ENCODE results near the gene HTT.

HTT gene

DNA sequence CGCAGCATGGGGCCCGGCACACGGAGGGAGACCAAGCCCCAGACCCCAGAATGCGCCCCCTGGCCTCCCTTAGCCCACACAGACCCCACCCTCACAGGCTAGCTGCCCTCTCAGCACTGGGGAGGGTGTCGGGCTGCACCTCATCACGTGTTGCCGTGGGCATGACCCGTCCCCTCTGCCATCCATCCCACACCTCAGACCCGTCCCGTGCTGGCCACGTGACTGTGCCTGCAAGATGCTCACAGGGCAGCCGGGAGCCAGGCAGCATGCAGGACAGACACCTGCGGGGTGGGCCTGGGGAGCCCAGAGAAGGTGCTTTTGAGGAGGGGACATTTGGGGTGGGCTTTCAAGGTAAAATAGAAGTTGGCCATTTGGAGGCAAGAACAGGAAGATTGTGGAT is 179.3 kb downstream of the HTT start:
- DNase-seq = no peak

DNA sequence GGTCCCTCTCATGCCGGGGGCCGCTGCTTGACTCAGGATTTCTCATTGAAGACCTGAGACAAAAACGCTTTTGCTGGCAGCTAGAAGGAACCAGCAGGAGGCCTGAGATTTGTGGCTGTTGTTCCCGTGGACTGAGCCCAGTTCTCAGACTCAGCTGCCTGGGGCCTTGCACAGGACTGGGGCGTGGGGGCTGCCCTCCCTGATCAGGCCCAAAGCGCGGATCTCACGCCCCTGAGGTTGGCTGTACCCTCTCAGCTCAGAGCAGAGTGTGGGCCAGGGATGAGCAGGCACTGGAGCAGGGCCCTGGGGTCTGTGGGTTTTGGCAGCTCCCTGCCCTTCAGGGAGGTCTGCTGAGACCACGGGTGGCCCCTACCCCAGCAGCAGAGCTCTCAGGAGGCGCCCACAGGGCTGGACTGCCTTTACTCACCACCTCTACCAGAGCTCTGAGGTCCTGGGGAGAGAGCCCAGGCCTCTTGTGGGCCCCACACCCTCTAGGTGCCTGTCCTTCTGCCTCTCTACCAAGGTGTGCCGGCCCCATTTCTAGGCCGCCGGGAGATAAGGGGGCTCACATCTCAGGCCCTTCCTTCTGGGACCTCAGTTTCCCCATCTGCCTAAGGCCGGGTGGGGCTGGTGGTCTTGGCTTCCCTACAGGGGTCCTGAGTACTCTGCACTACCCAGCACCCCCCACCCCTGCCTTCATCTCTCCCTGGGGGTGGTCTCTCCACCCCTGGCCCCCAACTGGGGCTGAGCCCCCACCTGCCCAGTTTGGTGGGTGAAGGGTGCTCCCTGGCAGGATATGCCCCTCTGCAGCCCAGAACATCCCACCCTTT is 180.0 kb downstream of the HTT start:
- no peak for DNase-seq

DNA sequence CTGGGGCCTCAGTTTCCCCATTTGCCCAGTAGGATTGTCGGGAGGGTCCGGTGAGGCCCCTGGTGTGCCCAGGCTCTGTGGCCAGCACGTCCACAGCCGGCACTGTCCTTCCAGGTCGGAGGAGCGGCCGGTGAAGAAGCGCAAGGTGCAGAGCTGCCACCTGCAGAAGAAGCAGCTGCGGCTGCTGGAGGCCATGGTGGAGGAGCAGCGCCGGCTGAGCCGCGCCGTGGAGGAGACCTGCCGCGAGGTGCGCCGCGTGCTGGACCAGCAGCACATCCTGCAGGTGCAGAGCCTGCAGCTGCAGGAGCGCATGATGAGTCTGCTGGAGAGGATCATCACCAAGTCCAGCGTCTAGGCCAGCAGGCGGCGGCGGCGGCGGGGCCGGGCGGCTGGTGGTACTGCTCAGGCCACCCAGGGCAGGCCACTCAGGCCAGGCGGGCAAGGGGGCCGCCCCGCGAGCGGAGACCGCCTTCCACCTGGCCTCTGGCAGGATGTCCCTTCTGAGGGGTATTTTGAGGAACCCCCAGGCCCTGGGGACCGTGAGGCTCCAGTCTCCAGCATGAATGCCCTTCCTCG is 181.2 kb downstream of the HTT start:
- DNase-seq = no peak

GRCh38 chr4:3256230-3257102 is 182.0 kb downstream of the HTT start:
- no peak for DNase-seq

GRCh38 chr4:3257103-3257555 is 182.6 kb downstream of the HTT start:
- DNase-seq = no peak

DNA sequence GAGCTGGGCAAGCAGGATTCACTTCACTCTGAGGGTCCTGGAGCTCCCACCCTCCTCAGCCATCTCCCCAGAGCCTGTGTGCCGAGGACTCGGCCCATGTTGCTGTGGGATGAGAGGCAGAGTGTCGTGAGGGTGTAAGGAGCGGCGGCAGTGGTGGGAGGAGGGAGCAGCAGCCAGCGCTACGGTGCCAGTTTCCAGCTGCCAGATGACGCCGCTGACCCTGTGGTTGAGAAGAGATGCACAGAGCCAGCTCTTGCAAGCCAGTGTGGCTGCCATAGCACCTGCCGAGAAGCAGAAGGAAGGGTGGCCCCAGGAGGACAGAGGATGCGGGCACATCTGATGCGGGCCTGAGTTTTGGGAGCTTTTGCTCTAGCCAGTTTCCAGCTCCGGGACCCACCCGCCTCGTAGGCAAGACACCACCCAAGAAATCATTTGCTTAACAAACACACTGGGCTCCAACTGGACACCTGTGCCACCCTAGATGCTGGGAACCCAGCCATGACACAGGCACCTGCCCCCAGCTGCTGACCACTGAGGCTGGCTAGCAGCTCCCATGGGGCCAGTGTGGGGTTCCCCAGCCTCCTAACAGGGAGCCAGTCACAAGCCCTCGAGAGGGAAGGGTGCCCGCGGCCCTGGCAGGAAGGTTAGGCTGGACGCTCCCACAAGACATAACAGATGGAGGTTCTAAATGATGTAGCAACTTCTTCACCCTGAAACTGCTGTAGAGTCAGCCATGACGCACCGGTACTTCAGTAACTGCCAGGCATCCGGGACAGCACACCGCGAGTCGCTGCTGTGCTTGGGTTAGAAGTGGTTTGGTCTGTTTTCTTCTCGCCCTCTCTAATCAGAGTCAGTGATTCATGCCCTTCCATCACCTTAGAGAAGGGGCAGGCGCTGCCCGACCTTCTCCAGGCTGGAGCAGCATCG is 183.3 kb downstream of the HTT start:
- DNase-seq = no peak

GRCh38 chr4:3261411-3262207 is 187.1 kb downstream of the HTT start:
- no peak for DNase-seq

DNA sequence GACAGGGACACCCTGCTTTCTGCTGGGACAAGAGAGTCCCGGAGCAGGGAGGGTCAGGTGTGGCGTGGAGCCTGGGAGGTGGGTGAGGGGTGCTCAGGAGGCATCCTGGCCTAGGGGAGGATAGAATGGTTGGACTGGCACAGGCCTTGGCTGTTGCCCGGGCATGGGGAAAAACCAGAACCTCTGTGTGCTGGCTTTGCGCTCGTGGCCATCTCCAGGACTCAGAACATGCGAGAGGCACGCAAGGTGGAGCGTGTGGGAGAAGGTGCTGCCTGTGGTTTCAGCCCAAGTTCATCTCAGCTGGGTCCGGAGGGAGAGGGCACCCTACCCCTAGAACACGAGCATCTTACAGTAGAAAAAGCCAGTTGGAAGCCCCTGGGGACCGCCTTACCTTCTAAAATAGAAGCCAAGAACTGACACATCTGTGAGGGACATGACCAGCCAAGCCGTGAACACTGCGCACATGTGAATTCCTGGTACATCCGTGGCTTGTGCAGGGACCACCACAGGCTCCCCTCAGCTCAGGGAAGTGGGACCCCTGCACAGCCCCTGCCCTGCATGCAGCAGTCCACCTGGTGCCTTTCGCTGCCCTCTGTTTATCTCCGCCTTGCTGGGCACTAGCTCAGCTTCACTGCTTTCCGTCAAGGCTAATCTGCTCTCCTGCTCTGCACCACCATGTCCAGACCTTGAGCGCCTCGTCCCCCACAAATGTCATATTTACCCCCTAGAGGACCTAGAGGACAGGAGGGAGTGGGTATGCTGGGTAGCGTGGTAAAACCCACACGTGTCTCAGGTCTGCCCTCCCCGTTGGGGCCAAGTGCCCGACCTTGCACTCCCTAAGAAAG is 187.9 kb downstream of the HTT start:
- DNase-seq = no peak

GRCh38 chr4:3263053-3263875 is 188.8 kb downstream of the HTT start:
- DNase-seq = no peak

DNA sequence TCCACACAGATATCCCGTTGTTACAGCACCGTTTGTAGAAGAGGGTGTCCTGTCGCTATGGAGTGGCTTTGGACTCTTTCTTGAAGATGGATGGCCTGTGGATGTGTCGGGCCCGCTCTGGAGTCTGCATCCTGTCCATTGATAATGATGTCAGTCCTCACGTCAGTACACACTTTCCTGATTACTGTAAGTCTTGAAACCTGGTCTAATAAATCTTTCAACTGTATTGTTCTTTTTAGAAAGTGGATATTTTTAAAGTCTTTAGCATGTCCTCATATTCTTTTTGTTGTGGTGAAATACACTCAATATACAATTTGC is 189.4 kb downstream of the HTT start:
- DNase-seq = no peak

DNA sequence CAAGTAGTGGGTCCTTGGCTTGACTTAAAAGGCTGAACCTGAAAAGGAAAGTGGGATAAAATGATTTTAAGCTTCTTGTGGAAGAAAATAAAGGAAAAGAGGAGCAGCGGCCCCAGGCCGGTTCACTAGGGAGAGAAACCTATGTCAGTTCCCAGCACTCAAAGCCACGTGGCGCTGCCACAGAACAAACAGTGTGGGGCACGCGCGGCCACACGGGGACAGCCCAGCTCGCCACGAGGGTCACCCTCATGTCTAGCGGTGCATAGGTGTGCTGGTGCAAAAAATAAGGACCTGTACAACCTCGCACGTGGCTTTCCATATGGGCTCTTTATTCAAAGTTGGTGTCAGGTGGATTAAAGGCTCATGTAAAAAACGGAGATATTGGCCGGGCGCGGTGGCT is 191.6 kb downstream of the HTT start:
- DNase-seq = no peak

GRCh38 chr4:3267576-3268394 is 193.3 kb downstream of the HTT start:
- no peak for DNase-seq

DNA sequence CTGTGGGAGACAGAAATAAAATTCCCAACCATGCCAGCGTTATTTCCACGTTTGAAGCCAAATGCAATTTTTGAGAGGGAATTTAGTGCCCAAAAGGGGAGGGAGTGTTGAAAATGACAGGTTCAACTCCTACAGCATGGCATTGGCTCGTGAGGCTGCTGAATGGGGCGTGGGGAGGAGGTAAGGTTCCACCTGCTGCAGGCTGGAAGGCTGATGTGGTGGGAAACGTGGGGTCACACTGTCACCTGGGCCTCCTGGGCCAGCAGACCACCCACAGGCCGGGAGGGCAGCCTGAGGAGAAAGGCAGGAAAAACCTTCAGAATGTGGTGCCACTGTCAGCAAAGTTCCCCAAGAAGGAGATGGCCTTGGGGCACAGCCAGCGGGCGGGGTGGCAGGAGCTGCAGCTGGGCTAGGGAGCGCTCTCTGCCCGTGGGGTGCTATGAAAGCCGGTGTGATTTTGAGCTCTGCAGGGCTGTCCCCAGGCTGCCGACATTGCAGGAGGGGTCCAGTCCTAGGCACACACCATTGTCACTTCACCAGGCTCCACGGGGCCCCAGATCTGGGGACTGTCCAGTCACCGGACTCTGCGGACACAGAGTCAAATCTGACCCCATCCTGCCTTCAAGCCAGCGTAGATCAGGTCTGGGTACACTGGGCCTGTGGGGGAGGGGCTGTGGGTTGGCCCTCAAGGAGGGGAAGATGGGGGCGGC is 194.1 kb downstream of the HTT start:
- no peak for DNase-seq

DNA sequence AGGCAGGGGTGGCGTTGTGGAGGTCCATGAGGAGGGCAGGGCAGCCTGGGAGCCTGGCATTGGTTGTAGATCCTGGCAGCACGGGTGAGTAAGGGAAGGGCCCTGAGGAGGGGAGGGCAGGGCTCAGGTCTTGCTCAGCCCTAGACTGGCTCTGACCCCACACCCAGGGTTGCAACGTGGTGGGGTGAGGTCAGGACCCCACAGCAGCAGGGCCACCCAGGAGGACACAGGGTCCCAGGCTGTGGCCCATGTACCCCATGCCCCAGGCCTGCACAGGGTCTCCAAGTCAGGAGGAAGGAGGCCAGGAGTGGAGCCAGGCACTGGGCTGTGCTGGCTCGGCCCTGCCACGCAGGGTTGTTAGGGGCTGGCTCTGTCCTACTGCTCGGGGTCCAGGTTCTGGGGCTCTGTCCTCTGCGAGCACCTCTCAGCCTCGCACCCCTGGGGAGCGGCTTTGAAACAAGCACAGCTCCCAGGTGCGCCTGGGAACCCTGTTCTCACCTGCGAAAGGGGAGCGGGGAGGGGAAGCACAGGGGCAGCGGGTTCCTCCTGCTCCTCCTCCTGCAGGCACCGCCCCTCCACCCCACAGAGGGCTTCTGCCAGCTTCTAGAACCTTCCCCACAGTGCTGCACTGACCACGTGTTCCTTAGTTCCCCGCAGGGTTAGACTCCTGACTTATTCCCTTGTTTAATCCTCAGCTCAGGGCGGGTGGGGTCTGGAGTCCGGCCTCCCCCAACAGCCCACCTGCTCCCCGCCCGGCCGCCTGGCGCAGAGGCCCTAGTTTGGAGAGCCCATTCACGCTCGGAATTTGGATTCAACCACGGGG is 194.8 kb downstream of the HTT start:
- no peak for DNase-seq

- DNase-seq = no peak
Measured at GRCh38 chr4:3269991-3270611, 195.6 kb downstream of the HTT start.

- no peak for DNase-seq
Measured at GRCh38 chr4:3271131-3271530, 196.7 kb downstream of the HTT start.

GRCh38 chr4:3276986-3277385 is 202.5 kb downstream of the HTT start:
- no peak for DNase-seq
